ENCODE results near the gene TAL1.
"Not testable (repeated sequence)": the region's sequence is repeated elsewhere in the genome, so short reads cannot be mapped to it uniquely, and the experiment has no call there.

Gene TAL1

GRCh38 chr1:47232187-47232874 is at the start of gene TAL1:
TSS of gene TAL1 (minus strand) at chr1:47232225. CDS start at chr1:47225888, 6,337 bp downstream.
- DNase-seq (ENCODE audit: low read depth), result no peak

GRCh38 chr1:47280142-47280541 is 48.1 kb upstream of the TAL1 start:
- no peak for DNase-seq (ENCODE audit: low read depth)

GRCh38 chr1:47276850-47277249 is 44.8 kb upstream of the TAL1 start:
- no peak for DNase-seq (ENCODE audit: low read depth)

GRCh38 chr1:47275811-47276210 is 43.8 kb upstream of the TAL1 start:
- DNase-seq (ENCODE audit: low read depth), result not testable (repeated sequence)

GRCh38 chr1:47265529-47265928 is 33.5 kb upstream of the TAL1 start:
- DNase-seq (ENCODE audit: low read depth), result not testable (repeated sequence)

GRCh38 chr1:47262787-47263413 is 30.9 kb upstream of the TAL1 start:
- DNase-seq (ENCODE audit: low read depth), result peak; percentile 25

GRCh38 chr1:47257224-47257623 is 25.2 kb upstream of the TAL1 start:
- no peak for DNase-seq (ENCODE audit: low read depth)

GRCh38 chr1:47252795-47253194 is 20.8 kb upstream of the TAL1 start:
- no peak for DNase-seq (ENCODE audit: low read depth)

- DNase-seq (ENCODE audit: low read depth), result no peak
Observed at GRCh38 chr1:47252369-47252768, 20.3 kb upstream of the TAL1 start.

GRCh38 chr1:47249755-47250154 is 17.7 kb upstream of the TAL1 start:
- no peak for DNase-seq (ENCODE audit: low read depth)

GRCh38 chr1:47244339-47244862 is 12.4 kb upstream of the TAL1 start:
- no peak for DNase-seq (ENCODE audit: low read depth)

GRCh38 chr1:47243910-47244309 is 11.9 kb upstream of the TAL1 start:
- no peak for DNase-seq (ENCODE audit: low read depth)

- no peak for DNase-seq (ENCODE audit: low read depth)
Observed at GRCh38 chr1:47241114-47242113, 9.4 kb upstream of the TAL1 start.

- DNase-seq (ENCODE audit: low read depth), result no peak
Observed at GRCh38 chr1:47238935-47239592, 7.0 kb upstream of the TAL1 start.

GRCh38 chr1:47235806-47236205 is 3.8 kb upstream of the TAL1 start:
- DNase-seq (ENCODE audit: low read depth), result no peak

- DNase-seq (ENCODE audit: low read depth), result no peak
Observed at GRCh38 chr1:47235241-47235681, 3.2 kb upstream of the TAL1 start.

GRCh38 chr1:47233186-47233585 is 1.2 kb upstream of the TAL1 start:
- no peak for DNase-seq (ENCODE audit: low read depth)

GRCh38 chr1:47231301-47232186 is 481 bp downstream of the TAL1 start:
- DNase-seq (ENCODE audit: low read depth), result no peak

GRCh38 chr1:47230692-47231300 is 1.2 kb downstream of the TAL1 start:
- DNase-seq (ENCODE audit: low read depth), result no peak

Measured in activated T-cell treated with anti-CD3 and anti-CD28 coated beads for 24 hours (primary cell).